Measurements from ENCODE around the gene CFAP92.

The CFAP92 gene

GRCh38 chr3:128975276-128975675, 18.6 kb downstream of the CFAP92 start:
- DNase-seq, result no peak

GRCh38 chr3:128973988-128974564, 19.8 kb downstream of the CFAP92 start:
- DNase-seq, result peak; percentile 42

GRCh38 chr3:128971421-128972100, 22.3 kb downstream of the CFAP92 start:
- DNase-seq, result peak; percentile 16

- no peak for DNase-seq
Measured at GRCh38 chr3:128970740-128971047, 23.2 kb downstream of the CFAP92 start.

GRCh38 chr3:128969993-128970739, 23.7 kb downstream of the CFAP92 start:
- DNase-seq, result no peak

- peak; percentile 46 for DNase-seq
Measured at GRCh38 chr3:128967748-128968355, 26.0 kb downstream of the CFAP92 start.

GRCh38 chr3:128965818-128966217, 28.1 kb downstream of the CFAP92 start:
- DNase-seq, result no peak

GRCh38 chr3:128965280-128965679, 28.6 kb downstream of the CFAP92 start:
- no peak for DNase-seq

- no peak for DNase-seq
Measured at GRCh38 chr3:128956440-128956839, 37.4 kb downstream of the CFAP92 start.

- DNase-seq, result no peak
Measured at GRCh38 chr3:128950223-128950938, 43.5 kb downstream of the CFAP92 start.

- DNase-seq, result no peak
Measured at GRCh38 chr3:128949158-128949557, 44.7 kb downstream of the CFAP92 start.

- DNase-seq, result no peak
Measured at GRCh38 chr3:128946411-128946810, 47.5 kb downstream of the CFAP92 start.

GRCh38 chr3:128945878-128946175, 48.0 kb downstream of the CFAP92 start:
- no peak for DNase-seq

GRCh38 chr3:128945041-128945877, 48.6 kb downstream of the CFAP92 start:
- DNase-seq, result no peak

GRCh38 chr3:128942161-128942952, 51.5 kb downstream of the CFAP92 start:
- peak; percentile 90 for DNase-seq

- no peak for DNase-seq
Measured at GRCh38 chr3:128940252-128940651, 53.6 kb downstream of the CFAP92 start.

GRCh38 chr3:128936341-128936740, 57.5 kb downstream of the CFAP92 start:
- DNase-seq, result no peak

GRCh38 chr3:128935922-128936321, 58.0 kb downstream of the CFAP92 start:
- DNase-seq, result peak; percentile 34

GRCh38 chr3:128933922-128934253, 60.0 kb downstream of the CFAP92 start:
- peak; percentile 34 for DNase-seq

- DNase-seq, result peak; percentile 46
Measured at GRCh38 chr3:128933213-128933921, 60.5 kb downstream of the CFAP92 start.
